Endodermal cell (in vitro differentiated cells): ENCODE measurements around the gene PLXNC1. TPM values are rescaled to one million over a fixed set of nuclear protein-coding genes. Genes with fewer than 3 reads are reported as not detected.

Source experiments
- DNase-seq: peaks from one replicate; pipeline ENCODE4 v3.0.0-alpha.2; 2017
- H3K27ac ChIP-seq: 2 replicates; pipeline ENCODE4 v1.5.1; 2013; ENCODE audit warnings: mild to moderate bottlenecking, low read depth, low read length, moderate library complexity
- H3K27me3 ChIP-seq: 2 replicates; pipeline ENCODE4 v1.6.1; 2013; ENCODE audit warnings: mild to moderate bottlenecking, low read length, moderate library complexity; ENCODE audit not compliant: insufficient read depth, control insufficient read depth, poor library complexity, severe bottlenecking
- H3K36me3 ChIP-seq: 2 replicates; pipeline ENCODE4 v1.7.0; 2013; ENCODE audit warnings: mild to moderate bottlenecking, low read length, moderate library complexity; ENCODE audit not compliant: control insufficient read depth, insufficient read depth
- H3K4me1 ChIP-seq: one replicate; pipeline ENCODE4 v1.7.0; 2013; ENCODE audit warnings: low read length; ENCODE audit not compliant: control insufficient read depth, insufficient read depth
- H3K4me3 ChIP-seq: 2 replicates; pipeline ENCODE4 v1.5.1; 2013; ENCODE audit warnings: mild to moderate bottlenecking, low read length, moderate library complexity
- H3K9ac ChIP-seq: 2 replicates; pipeline ENCODE4 v1.6.1; 2013; ENCODE audit warnings: mild to moderate bottlenecking, low read length, moderate library complexity; ENCODE audit not compliant: poor library complexity, severe bottlenecking; ENCODE audit errors: extremely low read depth
- H3K9me3 ChIP-seq: 2 replicates; pipeline ENCODE4 v1.6.1; 2013; ENCODE audit warnings: mild to moderate bottlenecking, low read length, moderate library complexity; ENCODE audit not compliant: control insufficient read depth
- H3K27ac Mint-ChIP-seq: 2 replicates; pipeline ENCODE4 v1.8.0; 2020; ENCODE audit warnings: mixed read lengths
- H3K27me3 Mint-ChIP-seq: 2 replicates; pipeline ENCODE4 v1.8.0; 2021; ENCODE audit warnings: mild to moderate bottlenecking, mixed read lengths; ENCODE audit not compliant: insufficient read depth
- H3K36me3 Mint-ChIP-seq: 2 replicates; pipeline ENCODE4 v1.8.0; 2020; ENCODE audit warnings: low read depth, mixed read lengths
- H3K4me1 Mint-ChIP-seq: 2 replicates; pipeline ENCODE4 v1.8.0; 2020; ENCODE audit warnings: mixed read lengths
- H3K4me3 Mint-ChIP-seq: 2 replicates; pipeline ENCODE4 v1.8.0; 2020; ENCODE audit warnings: mild to moderate bottlenecking, moderate library complexity, mixed read lengths
- H3K9me3 Mint-ChIP-seq: 2 replicates; pipeline ENCODE4 v1.8.0; 2020; ENCODE audit warnings: mild to moderate bottlenecking, mixed read lengths
- WGBS, 2 experiments: methylation state at CpG; one replicate each; pipeline versions ENCODE4 v1.1.5 to v1.1.7; 2013; ENCODE audit warnings: missing lambda C conversion rate in 2 of 2, mixed read lengths in 1 of 2; ENCODE audit not compliant: insufficient coverage in 1 of 2, insufficient read length in 1 of 2; 5-methylcytosine and 5-hydroxymethylcytosine counted together
- total RNA-seq, 2 donors: library from RNA; stranded (reverse); fragmentation: NEBNext Ultra II Directional in 1 of 2; extraction: Animal tissue kit (Norgen Biotek cat#: 25700) in 1 of 2; gene quantifications; 2 replicates in 1 of 2; 3 replicates in 1 of 2; pipeline ENCODE4 v1.2.1, GENCODE V29; 2021
- TF ChIP-seq, protein P1 (sequence below): fragments of 200-600 bp; sonication (generic); conservative IDR thresholded peaks from 2 replicates; pipeline ENCODE4 v1.5.0; 2021; ENCODE audit warnings: antibody characterized with exemption, mild to moderate bottlenecking

Gene PLXNC1
- total RNA-seq, 2 donors from 2014 or later: 1.6 to 1.9 TPM

- Mint-ChIP-seq H3K9me3 (no peaks in the 10 kb centered on the region), H3K36me3 (no peaks in the 10 kb centered on the region), H3K4me1 (peaks cover 7% of the 10 kb centered on the region), H3K4me3 (no peak overlapping the region), H3K27ac (no peak overlapping the region), H3K27me3 (no peaks in the 10 kb centered on the region)
- H3K4me3 ChIP-seq: no peak overlapping the region
- H3K27me3 ChIP-seq: no peaks in the 10 kb centered on the region
- no peaks in the 10 kb centered on the region for H3K36me3 ChIP-seq
- no peaks in the 10 kb centered on the region for H3K9me3 ChIP-seq
- DNase-seq: no peak
- no peaks in the 10 kb centered on the region for H3K4me1 ChIP-seq
- H3K9ac ChIP-seq: no peak overlapping the region
- no peak overlapping the region for H3K27ac ChIP-seq
- TF ChIP-seq, protein P1, sequence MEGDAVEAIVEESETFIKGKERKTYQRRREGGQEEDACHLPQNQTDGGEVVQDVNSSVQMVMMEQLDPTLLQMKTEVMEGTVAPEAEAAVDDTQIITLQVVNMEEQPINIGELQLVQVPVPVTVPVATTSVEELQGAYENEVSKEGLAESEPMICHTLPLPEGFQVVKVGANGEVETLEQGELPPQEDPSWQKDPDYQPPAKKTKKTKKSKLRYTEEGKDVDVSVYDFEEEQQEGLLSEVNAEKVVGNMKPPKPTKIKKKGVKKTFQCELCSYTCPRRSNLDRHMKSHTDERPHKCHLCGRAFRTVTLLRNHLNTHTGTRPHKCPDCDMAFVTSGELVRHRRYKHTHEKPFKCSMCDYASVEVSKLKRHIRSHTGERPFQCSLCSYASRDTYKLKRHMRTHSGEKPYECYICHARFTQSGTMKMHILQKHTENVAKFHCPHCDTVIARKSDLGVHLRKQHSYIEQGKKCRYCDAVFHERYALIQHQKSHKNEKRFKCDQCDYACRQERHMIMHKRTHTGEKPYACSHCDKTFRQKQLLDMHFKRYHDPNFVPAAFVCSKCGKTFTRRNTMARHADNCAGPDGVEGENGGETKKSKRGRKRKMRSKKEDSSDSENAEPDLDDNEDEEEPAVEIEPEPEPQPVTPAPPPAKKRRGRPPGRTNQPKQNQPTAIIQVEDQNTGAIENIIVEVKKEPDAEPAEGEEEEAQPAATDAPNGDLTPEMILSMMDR: no peak
- 82 to 94% methylated on average over 2 to 6 of the region's 6 CpGs for WGBS, 2 experiments
These were observed 123.0 kb downstream of the PLXNC1 start for GRCh38 chr12:94271351-94271750.

- no peaks in the 10 kb centered on the region for H3K36me3 Mint-ChIP-seq
- 95 to 100% methylated on average over 1 to 5 of the region's 5 CpGs for WGBS, 2 experiments
- no peaks in the 10 kb centered on the region for H3K9me3 Mint-ChIP-seq
- peaks cover 7% of the 10 kb centered on the region for H3K4me1 Mint-ChIP-seq
- Histone ChIP-seq H3K27me3 (no peaks in the 10 kb centered on the region), H3K9me3 (no peaks in the 10 kb centered on the region), H3K36me3 (no peaks in the 10 kb centered on the region), H3K4me3 (no peak overlapping the region), H3K4me1 (no peaks in the 10 kb centered on the region), H3K27ac (no peak overlapping the region), H3K9ac (no peak overlapping the region)
- H3K4me3 Mint-ChIP-seq: no peak overlapping the region
- no peak for DNase-seq
- TF ChIP-seq, protein P1: no peak
- no peak overlapping the region for H3K27ac Mint-ChIP-seq
- no peaks in the 10 kb centered on the region for H3K27me3 Mint-ChIP-seq
These were observed 123.9 kb downstream of the PLXNC1 start for GRCh38 chr12:94272280-94272679.

DNA sequence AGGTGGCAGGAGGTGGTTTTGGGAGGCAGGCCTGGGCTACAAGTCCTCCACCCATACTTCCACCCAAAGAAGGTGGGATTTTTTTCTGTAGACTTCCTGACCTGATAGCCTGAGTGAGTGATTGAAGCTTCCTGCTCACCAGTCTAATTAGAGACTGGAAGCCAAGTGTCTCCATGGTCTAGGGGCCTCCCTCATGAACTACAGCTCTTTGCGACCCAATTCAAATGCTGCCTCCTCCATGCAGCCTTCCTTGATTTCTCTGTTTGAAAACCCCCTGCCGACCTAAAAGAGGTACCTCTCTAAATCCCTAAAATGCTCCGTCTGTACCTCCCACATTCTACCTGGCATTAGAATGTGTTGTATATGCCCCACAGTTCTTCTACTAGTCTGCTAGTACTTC is 124.9 kb downstream of the PLXNC1 start:
- no peaks in the 10 kb centered on the region for H3K27me3 ChIP-seq
- H3K36me3 Mint-ChIP-seq: no peaks in the 10 kb centered on the region
- H3K4me1 ChIP-seq: no peaks in the 10 kb centered on the region
- H3K4me3 ChIP-seq: no peak overlapping the region
- no peaks in the 10 kb centered on the region for H3K9me3 Mint-ChIP-seq
- H3K27ac ChIP-seq: no peak overlapping the region
- no peaks in the 10 kb centered on the region for H3K27me3 Mint-ChIP-seq
- H3K4me3 Mint-ChIP-seq: no peak overlapping the region
- no peak for DNase-seq
- no peaks in the 10 kb centered on the region for H3K9me3 ChIP-seq
- peaks cover 11% of the 10 kb centered on the region for H3K4me1 Mint-ChIP-seq
- TF ChIP-seq, protein P1: no peak
- no peak overlapping the region for H3K27ac Mint-ChIP-seq
- WGBS, 2 experiments: 92 to 100% methylated on average over 3 of the region's 3 CpGs
- H3K9ac ChIP-seq: no peak overlapping the region
- H3K36me3 ChIP-seq: no peaks in the 10 kb centered on the region
